Ishikawa (cell line): ENCODE data around the gene RXRG.

Experiments
- CEBPB ChIP-seq: IDR thresholded peaks from 2 replicates; pipeline ENCODE4 v1.6.1; 2012
- CREB1 ChIP-seq: IDR thresholded peaks from 2 replicates; pipeline ENCODE4 v1.6.1; 2012; ENCODE audit warnings: low read depth
- EGR1 ChIP-seq: IDR thresholded peaks from 2 replicates; pipeline ENCODE4 v1.6.1; 2012
- EP300 ChIP-seq: IDR thresholded peaks from 2 replicates; pipeline ENCODE4 v1.6.1; 2012; ENCODE audit warnings: borderline replicate concordance
- FOXM1 ChIP-seq: IDR thresholded peaks from 2 replicates; pipeline ENCODE4 v1.6.1; 2012; ENCODE audit warnings: low read depth, borderline replicate concordance
- NFIC ChIP-seq: IDR thresholded peaks from 2 replicates; pipeline ENCODE4 v1.6.1; 2012
- RAD21 ChIP-seq: IDR thresholded peaks from 2 replicates; pipeline ENCODE4 v1.6.1; 2012; ENCODE audit warnings: low read depth
- TAF1 ChIP-seq: IDR thresholded peaks from 2 replicates; pipeline ENCODE4 v1.6.1; 2012; ENCODE audit warnings: low read depth, mild to moderate bottlenecking
- TCF12 ChIP-seq: IDR thresholded peaks from 2 replicates; pipeline ENCODE4 v1.6.1; 2012; ENCODE audit warnings: low read depth
- TEAD4 ChIP-seq: IDR thresholded peaks from 2 replicates; pipeline ENCODE4 v1.6.1; 2012
- YY1 ChIP-seq: IDR thresholded peaks from 2 replicates; pipeline ENCODE4 v1.6.1; 2012; ENCODE audit warnings: low read depth
- ZBTB7A ChIP-seq: IDR thresholded peaks from 2 replicates; pipeline ENCODE4 v1.6.1; 2012; ENCODE audit warnings: low read depth
- TF ChIP-seq, protein P1 (sequence below): IDR thresholded peaks from 2 replicates; pipeline ENCODE4 v1.6.1; 2012; ENCODE audit warnings: low read depth, mild to moderate bottlenecking
- TF ChIP-seq, protein P2 (sequence below): IDR thresholded peaks from 2 replicates; pipeline ENCODE4 v1.6.1; 2012
- TF ChIP-seq, protein P3 (sequence below): IDR thresholded peaks from 2 replicates; pipeline ENCODE4 v1.6.1; 2012

The RXRG gene

DNA sequence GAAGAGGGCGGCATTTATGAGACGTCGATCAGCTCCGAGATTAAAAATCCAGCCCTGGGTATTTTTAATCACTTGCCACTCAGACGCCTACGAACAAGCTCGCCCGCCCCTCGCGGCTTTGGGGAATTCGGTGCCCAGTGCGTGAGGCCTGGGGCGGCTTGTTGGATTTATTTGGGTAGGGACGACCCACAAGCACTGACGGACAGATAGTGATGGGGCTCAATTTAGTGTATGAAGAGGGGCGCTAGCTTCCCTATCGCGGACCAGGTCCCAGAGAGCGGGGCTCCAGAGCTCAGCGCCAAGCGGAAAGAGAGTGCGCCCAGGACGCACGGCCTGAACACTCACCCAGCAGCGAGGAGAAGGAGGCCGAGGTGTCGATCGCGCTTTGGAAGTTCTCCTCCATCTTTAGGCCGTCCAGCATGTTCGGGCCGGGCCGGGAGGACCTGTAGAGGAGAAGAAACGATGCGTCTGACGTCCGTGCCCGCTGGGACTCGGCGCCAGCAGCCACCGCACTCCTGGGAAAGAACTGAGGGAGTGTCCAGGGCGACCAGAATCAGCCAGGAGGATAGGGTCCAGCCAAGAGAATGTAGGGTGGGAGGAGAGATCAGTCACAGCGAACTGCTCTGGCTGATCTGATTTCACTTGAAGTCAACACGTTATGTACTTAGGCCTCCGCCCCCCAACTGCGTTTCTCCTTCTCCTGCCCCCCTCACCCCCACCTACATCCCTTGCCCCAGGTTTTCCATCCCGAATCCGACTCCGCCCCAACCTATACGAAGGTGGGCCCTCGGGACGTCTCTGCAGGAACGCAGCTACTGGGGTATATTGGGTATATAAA lies 89.6 kb downstream of the RXRG start:
- TF ChIP-seq CEBPB, result no peak
- TF ChIP-seq TCF12, result no peak
- TF ChIP-seq TAF1, result no peak
- TF ChIP-seq, protein P1, sequence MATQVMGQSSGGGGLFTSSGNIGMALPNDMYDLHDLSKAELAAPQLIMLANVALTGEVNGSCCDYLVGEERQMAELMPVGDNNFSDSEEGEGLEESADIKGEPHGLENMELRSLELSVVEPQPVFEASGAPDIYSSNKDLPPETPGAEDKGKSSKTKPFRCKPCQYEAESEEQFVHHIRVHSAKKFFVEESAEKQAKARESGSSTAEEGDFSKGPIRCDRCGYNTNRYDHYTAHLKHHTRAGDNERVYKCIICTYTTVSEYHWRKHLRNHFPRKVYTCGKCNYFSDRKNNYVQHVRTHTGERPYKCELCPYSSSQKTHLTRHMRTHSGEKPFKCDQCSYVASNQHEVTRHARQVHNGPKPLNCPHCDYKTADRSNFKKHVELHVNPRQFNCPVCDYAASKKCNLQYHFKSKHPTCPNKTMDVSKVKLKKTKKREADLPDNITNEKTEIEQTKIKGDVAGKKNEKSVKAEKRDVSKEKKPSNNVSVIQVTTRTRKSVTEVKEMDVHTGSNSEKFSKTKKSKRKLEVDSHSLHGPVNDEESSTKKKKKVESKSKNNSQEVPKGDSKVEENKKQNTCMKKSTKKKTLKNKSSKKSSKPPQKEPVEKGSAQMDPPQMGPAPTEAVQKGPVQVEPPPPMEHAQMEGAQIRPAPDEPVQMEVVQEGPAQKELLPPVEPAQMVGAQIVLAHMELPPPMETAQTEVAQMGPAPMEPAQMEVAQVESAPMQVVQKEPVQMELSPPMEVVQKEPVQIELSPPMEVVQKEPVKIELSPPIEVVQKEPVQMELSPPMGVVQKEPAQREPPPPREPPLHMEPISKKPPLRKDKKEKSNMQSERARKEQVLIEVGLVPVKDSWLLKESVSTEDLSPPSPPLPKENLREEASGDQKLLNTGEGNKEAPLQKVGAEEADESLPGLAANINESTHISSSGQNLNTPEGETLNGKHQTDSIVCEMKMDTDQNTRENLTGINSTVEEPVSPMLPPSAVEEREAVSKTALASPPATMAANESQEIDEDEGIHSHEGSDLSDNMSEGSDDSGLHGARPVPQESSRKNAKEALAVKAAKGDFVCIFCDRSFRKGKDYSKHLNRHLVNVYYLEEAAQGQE, result no peak
- TF ChIP-seq CREB1, result no peak
- TF ChIP-seq, protein P2, sequence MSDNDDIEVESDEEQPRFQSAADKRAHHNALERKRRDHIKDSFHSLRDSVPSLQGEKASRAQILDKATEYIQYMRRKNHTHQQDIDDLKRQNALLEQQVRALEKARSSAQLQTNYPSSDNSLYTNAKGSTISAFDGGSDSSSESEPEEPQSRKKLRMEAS, result no peak
- no peak for TF ChIP-seq FOXM1
- TF ChIP-seq EGR1, result no peak
- TF ChIP-seq YY1, result no peak
- TF ChIP-seq, protein P3, sequence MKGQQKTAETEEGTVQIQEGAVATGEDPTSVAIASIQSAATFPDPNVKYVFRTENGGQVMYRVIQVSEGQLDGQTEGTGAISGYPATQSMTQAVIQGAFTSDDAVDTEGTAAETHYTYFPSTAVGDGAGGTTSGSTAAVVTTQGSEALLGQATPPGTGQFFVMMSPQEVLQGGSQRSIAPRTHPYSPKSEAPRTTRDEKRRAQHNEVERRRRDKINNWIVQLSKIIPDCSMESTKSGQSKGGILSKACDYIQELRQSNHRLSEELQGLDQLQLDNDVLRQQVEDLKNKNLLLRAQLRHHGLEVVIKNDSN, result no peak
- TF ChIP-seq NFIC, result no peak
- TF ChIP-seq RAD21, result no peak
- TF ChIP-seq EP300, result no peak
- no peak for TF ChIP-seq TEAD4
- no peak for TF ChIP-seq ZBTB7A

DNA sequence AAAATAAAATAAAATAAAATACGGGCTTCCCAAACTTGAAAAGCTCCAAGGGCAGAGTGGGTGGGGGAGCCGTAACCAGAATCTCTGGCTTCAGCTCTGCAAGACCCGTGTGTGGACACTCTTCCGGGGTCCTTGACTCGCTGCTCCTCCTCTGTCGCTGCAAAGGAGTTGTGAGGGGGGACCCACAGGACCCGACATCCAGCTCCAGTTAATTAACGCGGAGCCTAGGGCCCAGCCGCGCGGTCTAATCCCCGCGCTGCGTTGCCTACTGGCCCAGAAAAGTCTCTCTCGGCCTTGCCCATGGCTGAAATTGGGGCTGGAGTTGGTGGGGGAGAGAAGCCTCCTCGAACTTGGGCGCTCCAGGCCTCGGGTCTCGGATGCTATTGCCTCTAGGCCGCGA lies 90.2 kb downstream of the RXRG start:
- TF ChIP-seq TCF12 (no peak), NFIC (no peak), YY1 (no peak), CREB1 (no peak), FOXM1 (no peak), TEAD4 (no peak), ZBTB7A (no peak), EP300 (no peak)
- TF ChIP-seq, protein P3, result no peak
- TF ChIP-seq, protein P2, result no peak
- TF ChIP-seq, protein P1, result no peak

DNA sequence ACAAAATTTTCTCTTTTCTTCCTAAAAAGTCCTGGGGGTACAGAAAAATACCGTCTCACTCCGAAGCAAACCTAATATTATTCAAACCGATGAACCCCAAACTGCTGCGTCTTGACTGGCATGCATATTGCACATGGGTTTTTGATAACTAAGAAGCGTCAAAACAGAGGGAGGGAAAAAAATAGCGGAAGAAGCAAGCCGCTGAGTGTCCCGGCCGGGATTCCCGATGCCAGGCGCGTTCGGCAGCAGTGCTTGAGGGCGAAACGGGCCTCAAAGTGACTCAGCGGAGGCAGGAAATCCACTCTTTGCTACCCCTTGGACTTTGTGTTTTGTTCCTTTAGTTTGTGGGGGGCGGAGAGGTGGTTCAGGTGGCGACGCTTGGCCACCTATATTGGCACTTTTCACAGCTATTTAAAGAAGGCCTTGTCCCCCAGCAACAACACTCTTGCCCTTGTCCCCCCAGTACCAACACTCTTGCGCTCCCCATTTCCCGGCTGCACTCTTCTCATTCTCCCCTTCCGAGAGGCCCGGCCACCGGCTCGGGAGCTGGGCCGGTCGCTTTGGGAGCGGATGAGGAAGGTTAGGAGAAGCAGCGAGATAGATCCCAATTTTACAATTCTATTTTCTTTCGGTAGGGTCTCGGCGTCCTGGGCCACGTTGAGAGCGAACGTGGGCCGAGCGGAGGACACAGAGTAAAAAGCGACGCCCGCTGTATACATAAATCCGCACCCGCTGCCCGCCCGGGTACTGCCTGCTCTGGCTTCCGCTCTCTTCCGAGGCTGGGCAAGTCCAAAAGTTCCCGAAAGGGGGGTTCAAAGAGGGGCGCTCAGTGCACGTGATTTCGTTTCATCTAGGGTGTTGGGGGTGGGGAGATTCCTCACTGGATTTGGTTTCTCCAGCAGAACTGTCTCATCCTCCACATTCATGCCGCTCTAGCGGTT lies 90.9 kb downstream of the RXRG start:
- no peak for TF ChIP-seq TAF1
- TF ChIP-seq CREB1, result no peak
- no peak for TF ChIP-seq YY1
- no peak for TF ChIP-seq FOXM1
- TF ChIP-seq, protein P1, result no peak
- TF ChIP-seq, protein P2, result no peak
- TF ChIP-seq EP300, result no peak
- TF ChIP-seq ZBTB7A, result no peak
